ENCODE data around the gene BRD3OS.

DNA sequence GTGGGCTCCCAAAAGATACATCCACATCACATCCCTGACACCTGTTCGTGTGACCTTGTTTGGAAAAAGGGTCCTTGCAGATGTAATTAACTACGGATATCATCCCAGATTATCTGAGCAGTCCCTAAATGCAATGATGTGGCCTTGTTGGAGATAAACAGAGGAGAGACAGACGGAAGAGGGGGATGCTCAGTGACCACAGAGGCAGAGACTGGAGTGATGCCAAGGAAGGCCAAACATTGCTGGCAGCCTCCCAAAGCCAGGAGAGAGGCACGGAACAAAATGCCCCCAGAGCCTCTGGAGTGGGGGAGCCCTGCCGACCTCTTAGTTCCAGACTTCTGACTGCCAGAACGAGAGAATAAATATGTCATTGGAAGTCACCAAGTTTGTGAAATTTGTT is 18.1 kb upstream of the BRD3OS start:
- TF ChIP-seq, protein P1, sequence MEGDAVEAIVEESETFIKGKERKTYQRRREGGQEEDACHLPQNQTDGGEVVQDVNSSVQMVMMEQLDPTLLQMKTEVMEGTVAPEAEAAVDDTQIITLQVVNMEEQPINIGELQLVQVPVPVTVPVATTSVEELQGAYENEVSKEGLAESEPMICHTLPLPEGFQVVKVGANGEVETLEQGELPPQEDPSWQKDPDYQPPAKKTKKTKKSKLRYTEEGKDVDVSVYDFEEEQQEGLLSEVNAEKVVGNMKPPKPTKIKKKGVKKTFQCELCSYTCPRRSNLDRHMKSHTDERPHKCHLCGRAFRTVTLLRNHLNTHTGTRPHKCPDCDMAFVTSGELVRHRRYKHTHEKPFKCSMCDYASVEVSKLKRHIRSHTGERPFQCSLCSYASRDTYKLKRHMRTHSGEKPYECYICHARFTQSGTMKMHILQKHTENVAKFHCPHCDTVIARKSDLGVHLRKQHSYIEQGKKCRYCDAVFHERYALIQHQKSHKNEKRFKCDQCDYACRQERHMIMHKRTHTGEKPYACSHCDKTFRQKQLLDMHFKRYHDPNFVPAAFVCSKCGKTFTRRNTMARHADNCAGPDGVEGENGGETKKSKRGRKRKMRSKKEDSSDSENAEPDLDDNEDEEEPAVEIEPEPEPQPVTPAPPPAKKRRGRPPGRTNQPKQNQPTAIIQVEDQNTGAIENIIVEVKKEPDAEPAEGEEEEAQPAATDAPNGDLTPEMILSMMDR (conservative IDR thresholded peaks at IDR 0.05; ENCODE audit: low read length) = no peak
- no peak for TF ChIP-seq EZH2phosphoT487 (IDR thresholded peaks at IDR 0.05; ENCODE audit: borderline replicate concordance, low read depth, low read length)

All from OCI-LY7 (cell line).